SIG-M5 treated with dmso at 0.1 percent for 504 hours (cell line): Measurements from ENCODE around the gene STOML1.
"Not testable (repeated sequence)": the region's sequence is repeated elsewhere in the genome, so short reads cannot be mapped to it uniquely, and the experiment has no call there.

Experiments
- DNase-seq: peaks from one replicate; lab custom pipeline; 2025; ENCODE audit not compliant: unreplicated experiment; lab: John Stamatoyannopoulos, UW

Gene STOML1

DNA sequence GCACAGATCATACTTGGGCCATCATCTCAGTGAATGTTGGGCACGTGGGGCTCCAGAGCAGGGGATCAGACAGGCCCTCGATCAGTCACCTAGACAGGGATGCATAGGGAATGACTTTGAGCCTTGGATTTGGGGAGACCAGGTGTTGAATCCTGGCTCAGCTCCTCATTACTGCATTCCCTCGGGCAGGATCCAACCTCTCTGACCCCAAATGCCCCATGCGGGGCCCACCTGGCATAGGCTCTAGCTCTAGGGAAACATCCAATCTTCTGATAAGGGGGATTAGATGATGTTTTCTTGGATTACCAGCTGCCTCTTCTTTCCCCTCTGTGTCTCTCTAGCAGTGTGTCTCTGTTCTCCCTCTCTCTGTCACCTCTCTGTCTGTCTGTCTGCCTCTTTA is 43.1 kb downstream of the STOML1 start:
- DNase-seq, result no peak

DNA sequence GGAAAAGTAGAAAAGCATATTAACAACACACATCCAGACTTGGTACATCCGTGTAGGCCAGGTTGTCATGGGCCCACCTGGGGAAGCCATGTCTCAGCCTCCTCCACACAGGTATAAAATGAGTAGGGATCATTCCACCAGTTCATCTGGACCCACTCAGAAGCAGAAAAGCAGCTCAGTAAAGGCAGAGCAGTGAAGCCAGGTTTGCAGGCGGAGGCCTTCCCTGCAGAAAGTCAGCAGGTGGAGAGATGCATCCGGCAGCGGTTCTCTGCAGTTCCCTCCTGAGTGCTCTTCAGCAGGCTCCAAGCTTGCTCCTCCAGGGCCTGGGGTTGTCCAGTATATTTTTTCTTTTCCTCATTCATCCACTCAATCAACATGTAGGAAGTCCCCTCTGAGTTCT is 43.7 kb downstream of the STOML1 start:
- no peak for DNase-seq

DNA sequence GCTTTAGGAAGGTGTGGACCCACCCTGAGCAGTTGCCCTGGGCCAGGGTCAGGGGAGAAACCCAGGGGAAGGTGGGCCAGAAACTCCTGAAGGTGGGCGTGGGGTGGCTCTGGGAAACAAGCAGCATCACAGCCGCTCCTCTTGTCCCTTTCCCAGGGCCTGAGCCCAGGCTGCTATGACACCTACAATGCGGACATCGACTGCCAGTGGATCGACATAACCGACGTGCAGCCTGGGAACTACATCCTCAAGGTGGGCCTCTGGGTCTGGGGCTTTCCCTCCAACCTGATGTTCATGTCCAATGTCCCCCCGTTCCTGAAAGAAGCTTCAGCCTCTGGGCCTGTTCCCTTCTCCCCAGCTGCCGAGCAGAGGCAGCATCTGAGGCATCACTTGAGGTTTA is 44.4 kb downstream of the STOML1 start:
- no peak for DNase-seq

DNA sequence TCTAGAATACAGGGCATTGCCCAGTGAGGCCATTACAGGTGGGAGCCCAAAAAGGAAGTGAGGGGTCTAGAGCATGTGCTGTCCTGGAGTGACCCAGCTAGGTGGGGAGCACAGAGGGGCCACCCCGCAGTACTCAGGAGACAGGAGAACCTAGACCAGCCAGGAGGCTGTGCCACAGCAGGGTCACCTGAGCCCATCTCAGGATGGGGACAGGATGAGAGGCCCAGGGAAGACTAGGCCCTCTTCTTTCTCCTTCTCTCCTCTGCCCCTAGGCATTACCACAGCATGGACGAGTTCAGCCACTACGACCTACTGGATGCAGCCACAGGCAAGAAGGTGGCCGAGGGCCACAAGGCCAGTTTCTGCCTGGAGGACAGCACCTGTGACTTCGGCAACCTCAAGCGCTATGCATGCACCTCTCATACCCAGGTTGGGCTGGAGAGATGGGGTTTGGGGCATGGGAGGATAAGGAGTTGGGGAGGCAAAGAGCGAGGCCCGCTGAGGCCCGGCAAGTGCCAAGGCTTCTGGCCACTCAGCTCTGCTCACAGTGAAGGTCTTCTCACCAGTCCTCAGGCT is 45.2 kb downstream of the STOML1 start:
- no peak for DNase-seq

DNA sequence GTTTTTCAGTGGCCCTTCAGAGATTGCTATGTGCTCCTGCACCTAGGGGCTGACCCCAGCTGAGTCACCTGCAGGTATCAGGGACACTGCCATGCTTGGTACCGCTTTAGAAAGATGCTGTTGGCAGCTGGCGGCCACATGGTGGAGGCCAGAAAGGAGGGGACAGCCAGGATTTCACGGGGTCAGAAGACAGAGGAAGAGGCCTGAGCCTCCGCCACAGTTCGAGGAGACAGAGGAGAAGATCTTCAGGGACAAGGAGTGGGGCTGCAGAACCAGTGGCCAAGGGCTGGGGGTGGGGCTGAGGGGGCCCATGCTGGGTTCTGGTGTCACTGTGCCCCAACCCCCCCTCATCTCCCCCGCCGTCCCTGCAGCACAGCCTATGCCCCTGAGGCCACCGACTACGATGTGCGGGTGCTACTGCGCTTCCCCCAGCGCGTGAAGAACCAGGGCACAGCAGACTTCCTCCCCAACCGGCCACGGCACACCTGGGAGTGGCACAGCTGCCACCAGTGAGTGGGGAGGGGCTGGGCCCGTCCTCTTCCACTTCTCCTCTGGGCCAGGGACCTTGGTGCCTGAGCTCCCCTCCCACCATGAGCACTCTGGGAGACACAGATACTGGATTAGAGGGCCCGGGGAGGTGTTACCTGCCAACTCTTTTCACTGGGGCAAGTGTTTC is 45.9 kb downstream of the STOML1 start:
- no peak for DNase-seq

DNA sequence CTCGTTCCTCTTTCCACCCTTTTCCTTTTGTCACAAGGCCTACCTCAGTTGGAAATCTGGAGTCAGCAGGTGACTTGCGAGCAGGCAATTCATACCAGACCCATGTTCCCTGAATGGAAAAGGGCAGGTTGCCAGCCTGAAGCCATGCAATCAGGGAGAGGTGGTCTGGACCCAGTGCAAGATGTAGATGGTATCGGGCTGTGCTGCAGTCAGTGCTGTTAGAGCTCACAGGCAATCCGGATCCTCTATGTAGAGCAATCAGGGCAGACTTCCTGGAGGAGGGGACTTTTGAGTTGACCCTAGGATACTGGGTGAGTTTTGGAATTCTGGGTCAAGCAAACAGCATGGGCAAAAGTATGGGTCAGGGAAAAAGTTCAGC is 47.0 kb downstream of the STOML1 start:
- no peak for DNase-seq

DNA sequence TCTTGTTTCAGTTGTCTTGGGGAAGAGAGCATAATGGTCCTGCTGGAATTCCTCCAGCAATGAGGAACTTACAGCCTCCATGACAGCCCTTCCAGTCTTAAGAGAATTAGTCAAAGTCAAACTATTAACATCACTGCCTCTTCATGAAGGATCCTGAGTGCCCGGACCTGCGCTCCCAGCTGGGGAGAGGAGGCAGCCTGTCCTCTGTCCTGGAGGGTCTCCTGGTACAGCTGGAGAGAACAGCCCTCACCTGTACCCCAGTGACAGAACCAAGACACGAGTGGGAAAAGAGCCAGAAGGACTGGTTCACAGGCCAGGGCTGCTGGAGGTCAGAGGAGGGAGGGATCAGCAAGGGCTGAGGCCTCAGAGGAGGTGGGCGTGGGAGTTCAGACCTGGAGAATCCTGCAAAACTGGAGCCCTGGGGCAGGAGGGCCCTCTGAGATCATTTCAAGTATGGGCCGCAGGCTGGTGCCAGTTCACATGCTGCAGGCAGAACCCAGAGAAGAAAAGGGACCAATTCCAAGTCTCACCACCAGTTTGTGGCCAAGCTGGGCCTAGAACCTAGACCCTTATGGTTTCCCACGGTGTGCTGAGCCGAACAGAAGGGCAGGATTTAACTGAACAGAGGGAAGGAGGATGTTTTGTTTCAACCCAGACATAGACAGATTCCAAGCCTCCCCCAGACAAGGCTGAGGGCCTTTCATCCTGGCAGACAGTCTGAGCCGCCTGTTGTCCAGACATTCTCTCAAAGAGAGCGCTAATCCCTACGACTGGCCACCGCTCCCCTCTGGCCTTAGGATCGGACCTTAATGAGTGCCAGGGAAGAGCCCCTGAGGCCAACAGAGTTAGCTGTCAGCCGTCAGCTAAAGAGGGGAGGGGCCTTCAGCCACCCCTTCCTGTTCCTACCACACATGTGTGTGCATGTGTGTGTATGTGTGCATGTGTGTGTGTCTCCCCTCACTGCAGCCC is 47.6 kb downstream of the STOML1 start:
- DNase-seq, result no peak

DNA sequence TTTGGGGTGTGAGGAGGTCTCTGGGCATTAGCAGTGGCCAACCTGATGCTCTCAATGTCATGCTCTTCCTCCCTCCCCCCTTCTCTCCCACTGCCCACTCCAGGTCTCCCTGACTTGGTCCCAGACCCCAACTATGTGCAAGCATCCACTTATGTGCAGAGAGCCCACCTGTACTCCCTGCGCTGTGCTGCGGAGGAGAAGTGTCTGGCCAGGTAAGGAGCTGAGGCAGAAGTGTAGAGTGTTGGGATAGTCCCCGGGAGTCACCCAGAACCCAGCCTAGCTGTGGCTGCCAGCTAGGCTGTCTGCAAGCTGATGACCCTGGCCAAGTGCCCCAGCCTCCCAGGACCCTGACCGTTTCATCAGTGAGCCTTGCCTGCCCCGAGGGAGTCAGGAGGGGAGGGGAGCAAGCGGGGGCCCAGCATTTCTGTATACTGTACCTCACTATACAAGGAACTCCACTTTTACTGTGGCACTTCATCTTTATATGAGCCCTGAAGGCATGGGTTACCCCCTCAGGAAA is 49.3 kb downstream of the STOML1 start:
- no peak for DNase-seq

DNA sequence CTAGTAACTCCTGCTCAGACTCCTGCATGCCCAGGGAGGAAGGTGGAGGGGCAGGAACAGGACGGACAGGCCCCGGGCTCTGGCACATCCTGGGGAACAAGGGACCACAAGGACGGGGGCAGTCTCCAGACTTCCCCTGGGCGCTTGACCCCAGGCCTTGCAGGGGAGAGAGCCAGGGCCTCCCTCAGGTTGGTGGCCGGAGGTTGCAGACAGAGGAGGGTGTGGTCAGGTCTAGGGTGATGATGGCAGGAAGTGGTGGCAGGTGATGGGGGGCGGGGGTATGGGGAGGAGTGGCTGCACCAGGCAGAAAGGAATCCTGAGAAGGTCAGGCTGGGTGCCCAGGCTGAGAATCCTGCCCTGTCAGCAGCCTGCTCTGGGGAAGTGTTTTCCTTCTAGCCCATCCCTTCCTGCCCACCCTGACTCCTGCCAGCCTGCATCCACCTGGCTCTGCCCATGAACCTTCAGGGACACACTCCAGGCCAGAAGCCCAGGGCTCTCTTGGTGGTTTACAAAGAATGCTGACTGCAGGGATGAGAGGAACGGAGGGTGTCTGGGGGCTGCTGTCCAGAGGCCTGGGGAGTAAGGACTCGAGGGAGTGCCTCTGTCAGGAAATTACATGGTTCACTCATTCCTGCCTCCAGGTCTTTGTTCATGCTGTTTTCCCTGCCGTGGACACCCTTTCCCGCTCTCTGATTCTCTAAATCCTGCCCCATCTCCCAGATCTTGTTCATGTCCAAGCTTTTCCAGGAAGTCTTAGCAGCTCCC is 50.0 kb downstream of the STOML1 start:
- DNase-seq, result no peak

DNA sequence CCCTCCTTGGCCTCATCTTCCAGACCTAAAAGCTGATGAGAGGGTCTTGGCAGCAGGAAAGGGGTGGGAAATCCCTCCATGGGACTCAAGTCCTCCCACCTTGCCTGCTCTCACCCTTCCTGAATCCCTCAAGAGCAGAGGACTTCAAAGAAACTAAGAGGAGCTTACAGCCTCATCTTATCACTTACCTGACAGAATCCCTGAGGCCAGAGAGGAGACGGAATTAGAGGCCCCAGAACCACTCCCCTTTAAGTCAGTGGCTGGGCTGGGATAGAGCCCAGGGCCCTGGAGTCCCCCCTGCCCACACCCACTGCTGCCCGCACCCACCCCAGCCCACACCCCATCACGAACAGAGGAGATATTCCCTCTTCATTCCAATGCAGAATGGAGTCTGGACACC is 50.6 kb downstream of the STOML1 start:
- no peak for DNase-seq

DNA sequence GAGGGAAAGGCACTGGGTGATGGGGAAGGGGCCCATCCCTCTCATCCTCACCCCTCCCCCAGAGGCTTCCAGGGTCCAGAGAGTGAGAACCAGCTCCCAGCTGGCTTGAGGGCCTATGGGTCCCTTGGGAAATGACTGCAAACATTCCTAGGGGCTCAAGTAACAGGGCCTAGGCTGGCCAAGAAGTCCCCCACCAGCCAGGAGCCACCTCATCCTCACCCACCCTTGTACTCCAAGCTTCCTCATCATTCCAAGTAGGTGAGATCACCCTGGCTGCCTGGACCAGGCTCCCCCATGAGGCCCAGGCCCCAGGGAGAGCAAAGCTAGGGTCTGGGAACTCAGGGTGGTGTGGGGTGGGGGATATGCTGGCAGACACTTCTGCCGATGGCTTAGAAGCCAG is 51.1 kb downstream of the STOML1 start:
- no peak for DNase-seq

DNA sequence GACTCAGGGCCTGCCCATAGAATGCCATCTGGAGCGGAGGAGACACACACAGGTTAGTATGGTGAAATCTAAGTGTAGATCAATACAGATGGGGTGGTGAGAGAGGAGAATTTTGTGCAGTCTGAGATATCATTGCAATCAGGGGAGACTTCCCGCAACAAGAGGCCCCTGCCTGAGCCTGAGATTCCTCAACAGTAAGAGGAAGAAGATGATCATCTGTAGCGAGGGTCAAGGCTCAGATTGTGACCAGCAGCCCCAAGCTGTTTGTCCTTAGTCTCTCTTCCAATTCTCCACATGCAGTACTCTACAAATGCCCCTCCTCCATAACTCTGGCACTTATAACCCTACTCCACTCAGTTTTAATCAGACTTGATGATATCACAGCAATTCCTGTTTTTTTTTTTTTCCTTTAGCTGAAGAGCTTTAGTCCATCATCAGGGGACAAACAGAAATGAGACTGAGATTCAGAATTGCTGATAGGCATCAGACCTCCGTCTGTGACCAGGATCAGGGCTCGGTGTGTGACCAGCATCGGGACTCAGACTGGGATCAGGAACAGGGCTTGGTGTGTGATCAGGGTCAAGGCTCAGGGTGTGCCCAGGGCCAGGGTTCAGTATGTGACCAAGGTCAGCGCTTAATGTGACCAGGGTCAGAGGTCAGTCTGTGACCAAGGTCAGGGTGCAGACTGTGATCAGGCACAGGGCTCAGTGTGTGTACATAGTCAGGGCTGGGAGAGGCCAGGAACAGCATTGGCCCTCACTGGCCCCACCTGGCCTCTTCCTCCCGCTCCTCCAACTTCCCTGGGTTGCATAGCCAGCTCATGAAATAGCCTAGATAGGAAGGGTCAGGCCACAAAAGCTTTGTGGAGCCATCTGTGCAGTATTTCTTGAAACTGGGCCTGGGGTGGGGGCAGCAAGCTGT is 51.8 kb downstream of the STOML1 start:
- no peak for DNase-seq

DNA sequence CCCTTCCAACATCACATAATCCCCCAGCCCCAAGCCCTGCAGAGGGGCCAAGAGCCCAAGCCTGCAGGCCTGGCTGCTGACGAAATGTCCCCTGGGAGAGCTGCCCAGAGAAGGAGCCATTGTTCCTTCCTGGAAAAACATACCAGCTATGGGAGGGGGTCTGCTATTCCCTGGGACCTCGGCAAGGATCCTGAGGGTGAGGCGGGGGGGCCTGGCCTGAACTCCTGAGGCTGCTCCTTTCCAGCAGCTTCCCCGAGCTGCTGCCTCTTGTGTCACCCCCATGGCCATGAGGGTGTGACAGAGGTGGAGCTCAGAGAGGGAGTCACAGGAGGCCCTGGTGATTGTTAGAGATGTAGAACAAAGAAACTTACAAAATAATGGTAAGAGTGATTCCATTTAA is 53.0 kb downstream of the STOML1 start:
- DNase-seq, result no peak

DNA sequence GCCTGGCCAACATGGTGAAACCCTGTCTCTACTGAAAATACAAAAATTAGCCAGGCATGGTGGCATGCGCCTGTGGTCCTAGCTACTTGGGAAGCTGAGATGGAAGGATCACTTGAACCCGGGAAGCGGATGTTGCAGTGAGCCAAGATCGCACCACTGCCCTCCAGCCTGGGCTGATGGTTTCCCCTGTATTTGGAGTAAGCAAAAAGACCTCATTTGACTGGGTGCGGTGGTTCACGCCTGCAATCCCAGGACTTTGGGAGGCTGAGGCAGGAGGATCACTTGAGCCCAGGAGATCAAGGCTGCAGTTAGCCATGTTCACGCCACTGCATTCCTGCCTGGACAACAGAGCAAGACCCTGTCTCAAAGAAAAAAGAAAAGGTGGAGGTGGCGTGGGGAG is 53.6 kb downstream of the STOML1 start:
- not testable (repeated sequence) for DNase-seq

DNA sequence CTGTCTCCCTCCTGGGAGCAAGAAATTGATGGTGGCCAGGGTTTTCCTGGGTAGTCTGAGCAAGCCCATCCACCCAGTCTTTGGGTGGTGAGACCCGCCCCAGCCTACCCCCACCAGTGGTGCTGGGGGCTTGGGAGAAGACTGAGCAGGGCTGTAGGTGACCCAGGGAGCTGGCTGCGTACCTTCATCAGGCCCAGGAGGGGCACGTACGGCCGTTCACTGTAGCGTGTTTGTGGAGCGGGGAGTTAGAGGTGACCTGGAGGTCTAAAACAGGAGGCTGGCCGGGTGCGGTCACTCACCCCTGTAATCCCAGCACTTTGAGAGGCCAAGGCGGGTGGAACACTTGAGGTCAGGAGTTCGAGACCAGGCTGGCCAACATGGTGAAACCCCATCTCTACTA is 54.4 kb downstream of the STOML1 start:
- DNase-seq, result no peak

DNA sequence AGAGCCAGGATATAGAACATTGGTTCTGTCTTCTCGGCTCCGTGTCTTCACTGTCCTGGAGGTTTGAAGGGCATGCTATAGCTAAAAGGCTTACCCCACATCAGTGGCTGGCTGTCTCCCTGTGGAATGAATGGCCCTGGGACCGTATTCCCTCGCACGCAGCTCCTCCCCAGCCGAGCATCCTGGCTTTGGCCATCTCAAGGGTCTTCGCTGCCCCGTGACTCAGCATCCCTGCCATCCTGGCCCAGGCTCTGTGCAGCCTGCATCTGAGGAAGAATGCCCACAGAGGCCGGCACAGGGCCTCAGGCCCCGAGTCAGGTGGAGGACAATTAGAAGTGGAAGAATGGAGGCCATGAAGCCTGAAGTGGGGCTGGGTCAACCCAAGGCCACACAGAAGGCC is 54.8 kb downstream of the STOML1 start:
- no peak for DNase-seq

DNA sequence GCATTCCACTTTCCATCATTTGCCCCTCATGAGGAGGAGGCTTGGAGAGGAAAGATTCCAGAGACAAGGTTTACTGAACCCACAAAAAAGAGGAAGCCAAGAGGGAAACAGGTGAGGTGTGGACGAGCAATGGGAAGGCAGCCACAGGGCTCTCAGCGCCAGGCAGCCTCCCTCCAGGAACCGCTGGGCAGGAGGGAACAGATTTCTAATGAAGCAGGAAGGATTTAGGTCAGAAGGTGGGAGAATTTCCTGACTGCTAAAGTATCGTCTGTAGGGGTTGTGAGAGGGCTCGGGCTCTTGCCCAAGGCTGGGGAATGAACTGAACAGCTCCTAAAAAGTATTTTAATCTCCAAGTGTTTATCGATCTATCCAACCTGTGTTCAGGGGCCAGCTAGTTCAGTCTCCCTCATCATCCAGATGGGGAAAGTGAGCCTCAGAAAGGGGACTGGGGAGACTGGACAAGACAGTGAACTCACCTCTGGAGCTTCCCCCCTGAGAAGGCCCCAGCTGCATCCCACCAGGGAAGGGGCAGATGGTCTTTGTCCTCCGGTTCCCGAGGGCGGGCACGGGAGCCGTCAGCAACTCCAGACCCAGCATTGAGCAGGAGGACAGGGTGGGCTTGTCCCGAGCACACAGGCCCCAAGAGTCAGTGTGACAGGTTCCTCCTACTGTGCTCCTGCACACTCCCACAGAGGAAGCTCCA is 55.4 kb downstream of the STOML1 start:
- no peak for DNase-seq

DNA sequence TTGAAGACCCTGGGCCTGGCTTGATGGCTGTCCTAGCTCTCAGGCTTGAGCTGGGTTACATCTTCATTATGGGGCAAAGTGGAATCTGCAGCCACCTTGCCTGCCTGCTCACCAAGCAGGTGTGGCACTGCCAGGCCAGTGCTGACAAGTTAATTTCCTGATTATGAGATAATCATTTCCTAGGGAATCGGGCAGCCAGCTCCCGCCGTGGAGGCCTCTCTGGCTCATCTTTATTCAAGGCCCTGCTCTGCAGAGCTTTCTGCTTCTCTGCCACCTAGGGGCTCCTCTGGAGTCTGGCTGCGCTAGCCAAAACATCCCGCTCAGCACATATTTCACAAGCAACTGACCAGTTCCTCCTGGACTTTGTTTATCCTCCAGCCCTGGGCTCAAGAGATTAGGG is 55.9 kb downstream of the STOML1 start:
- no peak for DNase-seq

DNA sequence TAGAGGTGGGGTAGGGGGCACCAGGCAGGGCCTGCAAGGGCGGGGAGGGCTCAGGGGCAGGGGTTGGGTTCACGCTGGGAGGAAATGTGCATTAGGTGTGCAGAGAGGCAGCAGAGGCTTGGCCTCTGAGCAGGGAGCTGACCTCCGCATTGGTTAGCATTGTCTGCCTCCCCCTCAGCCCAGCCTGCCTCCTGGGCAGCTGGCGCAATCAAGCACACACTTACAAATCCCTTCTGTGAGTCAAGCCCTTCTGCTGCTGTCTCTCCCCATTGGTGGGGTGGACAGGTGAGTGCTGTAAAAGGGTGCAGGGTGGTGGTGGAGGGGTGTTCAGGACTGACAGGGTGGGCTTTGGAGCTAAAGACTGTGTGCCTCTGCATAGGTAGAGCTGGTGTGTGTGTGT is 56.5 kb downstream of the STOML1 start:
- no peak for DNase-seq

DNA sequence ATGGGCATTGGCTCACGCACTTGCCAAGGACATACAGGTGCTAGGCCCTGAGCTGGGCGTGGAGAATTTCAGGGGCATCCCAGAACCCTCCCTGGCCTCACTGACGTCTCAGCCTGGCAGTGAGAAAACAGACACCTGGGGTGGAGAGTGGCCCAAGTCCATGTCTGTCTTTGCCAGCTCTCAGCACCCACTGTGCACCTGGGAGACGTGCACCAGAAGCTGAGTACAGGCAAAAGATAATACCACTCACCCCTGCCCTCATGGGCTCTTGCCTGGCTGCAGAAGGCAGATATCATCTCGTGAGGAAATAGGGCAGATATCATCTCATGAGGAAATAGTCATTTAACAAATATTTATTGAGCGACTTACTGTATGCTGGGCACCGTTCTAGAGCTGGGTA is 57.8 kb downstream of the STOML1 start:
- DNase-seq, result no peak
